Measurements from ENCODE around the gene PGAP2. TPM values are rescaled to one million over a fixed set of nuclear protein-coding genes. Genes with fewer than 3 reads are reported as not detected.

PGAP2 gene
- polyA plus RNA-seq, 1 donor (not counting 4 experiments of a cell fraction or from before 2014, with no cell fraction given): 37.3 TPM

GRCh38 chr11:3836903-3837302 lies 28.5 kb downstream of the PGAP2 start:
- Histone ChIP-seq H3K27ac (ENCODE audit: control insufficient read depth, insufficient read depth, low read length) (no peak overlapping the region), H3K4me2 (ENCODE audit: control insufficient read depth, extremely low read depth, insufficient read depth, low read depth, low read length) (no peak overlapping the region), H3K27me3 (ENCODE audit: control insufficient read depth, extremely low read depth, insufficient read depth, low read length) (no peaks in the 10 kb centered on the region), H3K36me3 (ENCODE audit: control insufficient read depth in 2 of 2, extremely low read depth in 1 of 2, insufficient read depth in 2 of 2, low read length in 2 of 2) (peaks cover 6 to 11% of the 10 kb centered on the region in 2 experiments), H3K4me1 (ENCODE audit: control insufficient read depth, extremely low read depth, insufficient read depth, low read length) (peaks cover 32% of the 10 kb centered on the region), H3K9me1 (ENCODE audit: control insufficient read depth, extremely low read depth, insufficient read depth, low read length) (peaks cover 5% of the 10 kb centered on the region), H3K79me2 (ENCODE audit: control insufficient read depth, insufficient read depth, low read length) (peaks cover 84% of the 10 kb centered on the region), H2AFZ (ENCODE audit: control insufficient read depth, low read length) (no peak overlapping the region), H4K20me1 (ENCODE audit: control insufficient read depth, extremely low read depth, insufficient read depth, low read length) (peaks cover 3% of the 10 kb centered on the region), H3K9ac (ENCODE audit: control insufficient read depth, extremely low read depth, insufficient read depth, low read length) (no peak overlapping the region), H3K9me3 (ENCODE audit: control insufficient read depth, low read depth, low read length) (no peaks in the 10 kb centered on the region), H3K4me3 (ENCODE audit: control insufficient read depth in 2 of 3, extremely low read depth in 1 of 3, insufficient read depth in 2 of 3, low read depth in 1 of 3, low read length in 3 of 3) (no peak overlapping the region)
- TF ChIP-seq CTCF (optimal IDR thresholded peaks at IDR 0.05 in 1 of 3, IDR thresholded peaks at IDR 0.05 in 1 of 3, conservative IDR thresholded peaks at IDR 0.05 in 1 of 3; ENCODE audit: extremely low read depth in 1 of 3, insufficient read depth in 2 of 3, low read length in 3 of 3): no peak
- no peak for TF ChIP-seq EZH2 (IDR thresholded peaks at IDR 0.05; ENCODE audit: low read length)
- dilution Hi-C loops (cut with MboI; ENCODE audit: extremely low pct_ligation_motif_present, low sequenced_read_pairs): no loop called here
- DNase-seq (ENCODE audit: low read depth, low spot score) (no peak), FAIRE-seq (no peak)

GRCh38 chr11:3837793-3838192 lies 29.4 kb downstream of the PGAP2 start:
- Histone ChIP-seq H3K4me2 (ENCODE audit: control insufficient read depth, extremely low read depth, insufficient read depth, low read depth, low read length) (no peak overlapping the region), H3K27ac (ENCODE audit: control insufficient read depth, insufficient read depth, low read length) (no peak overlapping the region), H3K36me3 (ENCODE audit: control insufficient read depth in 2 of 2, extremely low read depth in 1 of 2, insufficient read depth in 2 of 2, low read length in 2 of 2) (peaks cover 3 to 11% of the 10 kb centered on the region in 2 experiments), H2AFZ (ENCODE audit: control insufficient read depth, low read length) (no peak overlapping the region), H3K9me3 (ENCODE audit: control insufficient read depth, low read depth, low read length) (no peaks in the 10 kb centered on the region), H3K27me3 (ENCODE audit: control insufficient read depth, extremely low read depth, insufficient read depth, low read length) (no peaks in the 10 kb centered on the region), H4K20me1 (ENCODE audit: control insufficient read depth, extremely low read depth, insufficient read depth, low read length) (peaks cover 3% of the 10 kb centered on the region), H3K4me1 (ENCODE audit: control insufficient read depth, extremely low read depth, insufficient read depth, low read length) (peaks cover 34% of the 10 kb centered on the region), H3K79me2 (ENCODE audit: control insufficient read depth, insufficient read depth, low read length) (peaks cover 75% of the 10 kb centered on the region), H3K4me3 (ENCODE audit: control insufficient read depth in 2 of 3, extremely low read depth in 1 of 3, insufficient read depth in 2 of 3, low read depth in 1 of 3, low read length in 3 of 3) (no peak overlapping the region), H3K9me1 (ENCODE audit: control insufficient read depth, extremely low read depth, insufficient read depth, low read length) (peaks cover 2% of the 10 kb centered on the region), H3K9ac (ENCODE audit: control insufficient read depth, extremely low read depth, insufficient read depth, low read length) (no peak overlapping the region)
- TF ChIP-seq CTCF (optimal IDR thresholded peaks at IDR 0.05 in 1 of 3, IDR thresholded peaks at IDR 0.05 in 1 of 3, conservative IDR thresholded peaks at IDR 0.05 in 1 of 3; ENCODE audit: extremely low read depth in 1 of 3, insufficient read depth in 2 of 3, low read length in 3 of 3): no peak
- TF ChIP-seq EZH2 (IDR thresholded peaks at IDR 0.05; ENCODE audit: low read length): no peak
- dilution Hi-C loops (cut with MboI; ENCODE audit: extremely low pct_ligation_motif_present, low sequenced_read_pairs): no loop called here
- no peak for FAIRE-seq
- DNase-seq (ENCODE audit: low read depth, low spot score): no peak
